ENCODE measurements around the gene HOXB7. TPM values are rescaled to one million over a fixed set of nuclear protein-coding genes. Genes with fewer than 3 reads are reported as not detected.

HOXB7 gene
- total and polyA plus RNA-seq, 10 of the 15 experiments (the other 5 are each of a cell fraction or from before 2014, with no cell fraction given) = 2.8 to 7.4 (median 4.2) TPM

DNA sequence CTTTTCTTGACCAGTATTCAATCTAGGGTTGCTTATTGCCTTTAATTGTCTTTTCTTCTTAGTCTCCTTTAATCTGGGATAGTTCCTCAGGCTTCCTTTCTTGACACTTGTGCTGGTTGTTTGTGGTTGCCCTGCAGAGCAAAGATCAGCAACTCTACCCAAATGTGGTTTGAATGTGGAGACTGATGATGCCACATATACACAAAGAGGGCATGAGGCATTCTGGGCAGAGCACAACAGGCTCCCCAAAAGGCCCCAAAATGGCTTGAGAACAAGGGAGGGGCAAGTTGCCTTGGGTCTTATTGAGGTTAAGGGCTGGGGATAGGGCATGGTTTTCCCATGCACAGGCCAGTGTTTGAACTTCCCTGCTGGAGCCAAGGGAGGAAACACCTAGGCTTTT lies 45.1 kb upstream of the HOXB7 start:
- no peak overlapping the region for H3K27ac ChIP-seq (ENCODE audit: control insufficient read depth, insufficient read depth)
- in situ Hi-C loops (cut with MboI) = no loop called here
- no peak overlapping the region for H3K9ac ChIP-seq (ENCODE audit: control insufficient read depth, insufficient read depth, low read length)
- no peak for ATAC-seq
- no peaks in the 10 kb centered on the region for H3K4me1 ChIP-seq (ENCODE audit: control insufficient read depth, insufficient read depth, low read length)
- no peaks in the 10 kb centered on the region for H3K36me3 ChIP-seq (ENCODE audit: control insufficient read depth in 2 of 2, insufficient read depth in 2 of 2, low read length in 1 of 2)
- no peaks in the 10 kb centered on the region for H3K79me2 ChIP-seq (ENCODE audit: control insufficient read depth, insufficient read depth, low read length)
- no peak overlapping the region for H3K4me2 ChIP-seq (ENCODE audit: control insufficient read depth, insufficient read depth)
- no TSS peak for BruUV-seq (replicated peaks)
- no peak overlapping the region for H3K4me3 ChIP-seq
- DNase-seq (ENCODE audit: low read depth, low spot score) = no peak
- POLR2A ChIA-PET = no interaction called here
- FAIRE-seq = no peak
- H3K9me3 ChIP-seq (replicated peaks; ENCODE audit: control insufficient read depth, insufficient read depth, low read length) = no peaks in the 10 kb centered on the region; the same call in 2 of the 3 replicates
- no peaks in the 10 kb centered on the region for H4K20me1 ChIP-seq (ENCODE audit: control insufficient read depth, insufficient read depth)
- H2AFZ ChIP-seq (ENCODE audit: control insufficient read depth, low read depth, low read length) = no peak overlapping the region
- intact Hi-C loops (cut with micrococcal nuclease; ENCODE audit: unreplicated experiment) = no loop called here
- CTCF ChIA-PET = interaction anchor here (1.1 to 1.7 kb wide), 4 partner anchors 16 to 228 kb away, joined by 4 to 12 read pairs (median 8); no protein-coding TSS in a partner anchor
- RAD21 ChIA-PET (ENCODE audit: unreplicated experiment) = no interaction called here
- SMC1A ChIA-PET (ENCODE audit: uncharacterized antibody, unreplicated experiment) = no interaction called here
- H3K27me3 ChIP-seq (replicated peaks in 1 of 2; ENCODE audit: control insufficient read depth in 2 of 2, insufficient read depth in 2 of 2, low read length in 1 of 2) = no peaks in the 10 kb centered on the region; a peak in 1 of 4 replicates
- TF ChIP-seq ZNF207 (IDR thresholded peaks at IDR 0.05; ENCODE audit: borderline replicate concordance) (no peak), RELB (IDR thresholded peaks at IDR 0.05; ENCODE audit: low read depth) (no peak), NR2C1 (IDR thresholded peaks at IDR 0.05) (no peak), CHD2 (IDR thresholded peaks at IDR 0.05; ENCODE audit: borderline replicate concordance, low read depth, low read length) (no peak), SRF (IDR thresholded peaks at IDR 0.05; ENCODE audit: low read depth in 2 of 2, low read length in 2 of 2) (no peak), ZNF217 (IDR thresholded peaks at IDR 0.05) (no peak), HCFC1 (IDR thresholded peaks at IDR 0.05; ENCODE audit: low read length) (no peak), NFYA (IDR thresholded peaks at IDR 0.05; ENCODE audit: borderline replicate concordance, low read depth, low read length) (no peak), FOXK2 (IDR thresholded peaks at IDR 0.05) (no peak), HDGF (IDR thresholded peaks at IDR 0.05) (no peak), BMI1 (IDR thresholded peaks at IDR 0.05; ENCODE audit: borderline replicate concordance) (no peak), CBFB (IDR thresholded peaks at IDR 0.05; ENCODE audit: low read depth) (no peak), KLF5 (IDR thresholded peaks at IDR 0.05; ENCODE audit: partially characterized antibody) (no peak), ZBTB11 (CRISPR knock-in tag; IDR thresholded peaks at IDR 0.05) (no peak), RELA (IDR thresholded peaks at IDR 0.05; ENCODE audit: borderline replicate concordance, partially characterized antibody) (no peak), SUZ12 (IDR thresholded peaks at IDR 0.05; ENCODE audit: unreplicated experiment) (no peak), MXI1 (IDR thresholded peaks at IDR 0.05; ENCODE audit: low read depth, low read length) (no peak)
- TF ChIP-seq, protein P1, sequence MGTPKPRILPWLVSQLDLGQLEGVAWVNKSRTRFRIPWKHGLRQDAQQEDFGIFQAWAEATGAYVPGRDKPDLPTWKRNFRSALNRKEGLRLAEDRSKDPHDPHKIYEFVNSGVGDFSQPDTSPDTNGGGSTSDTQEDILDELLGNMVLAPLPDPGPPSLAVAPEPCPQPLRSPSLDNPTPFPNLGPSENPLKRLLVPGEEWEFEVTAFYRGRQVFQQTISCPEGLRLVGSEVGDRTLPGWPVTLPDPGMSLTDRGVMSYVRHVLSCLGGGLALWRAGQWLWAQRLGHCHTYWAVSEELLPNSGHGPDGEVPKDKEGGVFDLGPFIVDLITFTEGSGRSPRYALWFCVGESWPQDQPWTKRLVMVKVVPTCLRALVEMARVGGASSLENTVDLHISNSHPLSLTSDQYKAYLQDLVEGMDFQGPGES (IDR thresholded peaks at IDR 0.05) = no peak
- TF ChIP-seq, protein P2, sequence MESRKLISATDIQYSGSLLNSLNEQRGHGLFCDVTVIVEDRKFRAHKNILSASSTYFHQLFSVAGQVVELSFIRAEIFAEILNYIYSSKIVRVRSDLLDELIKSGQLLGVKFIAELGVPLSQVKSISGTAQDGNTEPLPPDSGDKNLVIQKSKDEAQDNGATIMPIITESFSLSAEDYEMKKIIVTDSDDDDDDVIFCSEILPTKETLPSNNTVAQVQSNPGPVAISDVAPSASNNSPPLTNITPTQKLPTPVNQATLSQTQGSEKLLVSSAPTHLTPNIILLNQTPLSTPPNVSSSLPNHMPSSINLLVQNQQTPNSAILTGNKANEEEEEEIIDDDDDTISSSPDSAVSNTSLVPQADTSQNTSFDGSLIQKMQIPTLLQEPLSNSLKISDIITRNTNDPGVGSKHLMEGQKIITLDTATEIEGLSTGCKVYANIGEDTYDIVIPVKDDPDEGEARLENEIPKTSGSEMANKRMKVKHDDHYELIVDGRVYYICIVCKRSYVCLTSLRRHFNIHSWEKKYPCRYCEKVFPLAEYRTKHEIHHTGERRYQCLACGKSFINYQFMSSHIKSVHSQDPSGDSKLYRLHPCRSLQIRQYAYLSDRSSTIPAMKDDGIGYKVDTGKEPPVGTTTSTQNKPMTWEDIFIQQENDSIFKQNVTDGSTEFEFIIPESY (IDR thresholded peaks at IDR 0.05) = no peak

All from GM12878 (cell line).